NCI-H2107 treated with DMSO at 0.1 percent for 48 hours (cell line): ENCODE data around the gene ZDHHC14.

Source experiments
- DNase-seq: peaks from one replicate; lab custom pipeline; 2025; ENCODE audit not compliant: unreplicated experiment; lab: John Stamatoyannopoulos, UW

Gene ZDHHC14

DNA sequence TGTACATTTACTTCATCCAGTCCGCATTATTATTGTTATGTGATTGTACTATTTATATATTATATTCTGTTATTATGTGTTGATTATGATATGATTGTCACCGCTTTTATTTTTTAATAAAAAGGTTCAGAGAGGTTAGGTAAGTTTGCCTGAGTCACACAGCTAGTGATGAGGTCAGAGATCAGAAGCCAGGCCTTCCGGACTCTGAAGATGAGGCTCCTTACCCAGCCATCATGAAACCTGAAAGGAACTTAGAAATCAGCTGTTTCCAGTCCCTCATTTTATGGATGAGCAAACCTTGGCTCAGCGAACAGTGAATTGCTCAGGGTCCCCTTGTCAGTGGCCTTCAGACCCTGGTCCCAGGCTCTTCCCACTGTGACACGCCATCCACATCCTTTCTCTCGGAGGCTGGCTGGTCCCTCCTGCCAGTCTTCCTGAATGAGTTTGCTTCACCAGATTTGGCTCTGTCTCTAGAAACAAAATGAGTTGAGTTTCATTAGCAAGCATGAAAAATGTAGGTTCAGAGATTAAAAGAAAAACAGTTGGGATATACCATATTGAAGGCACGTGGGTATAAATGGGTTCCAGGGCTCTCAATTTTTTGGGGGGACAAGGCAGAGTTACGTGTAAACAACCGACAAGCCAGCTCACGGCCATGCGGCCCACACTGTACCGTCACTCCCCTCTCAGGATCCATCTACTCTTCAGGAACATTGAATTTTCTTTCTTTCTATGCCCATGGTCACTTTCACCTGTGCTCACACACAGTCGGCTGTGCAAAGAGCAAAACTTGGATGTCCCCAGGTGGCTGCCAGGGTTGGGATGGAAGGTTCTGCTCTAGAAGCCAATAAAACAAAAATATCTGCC, 132.9 kb downstream of the ZDHHC14 start:
- no peak for DNase-seq

DNA sequence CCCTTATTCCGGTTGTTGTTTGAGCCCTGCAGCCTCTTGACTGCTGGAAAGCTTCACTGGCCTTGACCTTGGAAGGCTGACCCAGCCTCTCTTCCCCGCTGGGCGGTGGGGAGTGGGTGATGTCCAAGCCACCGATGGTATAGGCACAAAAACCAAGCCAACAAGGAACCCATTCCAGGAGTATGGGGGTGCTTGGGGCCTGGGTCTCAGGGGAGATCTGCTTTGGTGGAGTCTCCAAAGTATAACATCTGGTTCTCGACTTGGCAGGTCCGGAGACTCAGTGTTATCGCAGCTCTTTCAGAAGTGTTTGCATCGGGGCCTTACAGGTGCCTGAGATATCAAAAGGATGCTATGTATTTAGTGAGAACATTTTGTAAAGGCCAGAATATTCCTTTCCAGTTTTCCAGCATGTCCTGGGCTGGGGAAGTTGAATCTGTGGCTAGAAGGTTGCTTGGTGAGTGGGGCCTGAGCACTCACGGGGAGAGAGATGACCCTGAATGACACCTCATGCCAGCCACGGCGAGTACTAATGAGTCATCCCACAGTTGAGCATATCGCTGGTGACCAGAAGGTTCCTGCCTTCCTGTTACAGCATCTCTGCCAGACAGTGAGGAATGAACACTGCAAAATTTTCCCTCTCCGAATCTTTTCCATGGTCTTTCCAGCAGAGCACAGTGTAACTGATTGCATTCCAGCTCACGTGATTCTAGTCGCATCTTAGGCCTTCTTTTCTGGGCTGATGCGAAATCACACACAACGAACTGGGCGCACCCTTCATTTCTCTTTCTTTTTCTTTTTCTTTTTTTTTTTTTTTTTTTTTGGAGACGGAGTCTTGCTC, 133.9 kb downstream of the ZDHHC14 start:
- DNase-seq, result no peak

DNA sequence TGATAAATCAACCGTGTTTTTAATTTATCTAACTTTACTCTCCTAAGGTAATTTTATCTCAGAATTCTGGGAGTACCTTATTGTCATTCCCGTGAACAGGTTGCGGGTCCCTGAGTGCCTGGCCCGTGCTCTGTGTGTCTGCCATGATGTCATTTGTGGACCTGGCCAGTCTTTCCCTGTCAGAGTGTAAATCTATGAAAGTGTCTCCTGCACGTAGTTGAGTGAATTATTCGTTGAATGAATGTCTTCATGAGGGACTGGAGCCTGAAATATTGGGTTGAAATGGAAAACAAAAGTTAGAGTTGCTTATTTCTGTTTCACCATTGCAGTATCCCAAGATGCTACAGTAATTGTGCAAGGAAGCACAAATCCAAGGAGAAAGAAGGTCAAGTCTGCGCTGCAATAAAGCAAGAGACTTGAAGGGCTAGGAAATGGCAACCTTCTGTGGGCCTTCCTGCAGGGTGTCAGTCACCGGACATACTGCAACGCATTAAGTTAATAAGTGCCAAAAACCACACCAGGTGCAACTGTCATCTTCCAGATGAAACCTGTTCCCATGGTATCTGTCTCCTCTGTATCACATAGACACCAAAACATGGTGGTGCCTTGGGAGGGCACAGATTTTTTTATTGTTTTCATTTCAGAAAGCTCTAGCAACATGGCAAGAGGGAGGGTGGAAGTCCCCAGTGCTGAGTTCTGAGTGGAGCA, 135.5 kb downstream of the ZDHHC14 start:
- DNase-seq, result no peak

DNA sequence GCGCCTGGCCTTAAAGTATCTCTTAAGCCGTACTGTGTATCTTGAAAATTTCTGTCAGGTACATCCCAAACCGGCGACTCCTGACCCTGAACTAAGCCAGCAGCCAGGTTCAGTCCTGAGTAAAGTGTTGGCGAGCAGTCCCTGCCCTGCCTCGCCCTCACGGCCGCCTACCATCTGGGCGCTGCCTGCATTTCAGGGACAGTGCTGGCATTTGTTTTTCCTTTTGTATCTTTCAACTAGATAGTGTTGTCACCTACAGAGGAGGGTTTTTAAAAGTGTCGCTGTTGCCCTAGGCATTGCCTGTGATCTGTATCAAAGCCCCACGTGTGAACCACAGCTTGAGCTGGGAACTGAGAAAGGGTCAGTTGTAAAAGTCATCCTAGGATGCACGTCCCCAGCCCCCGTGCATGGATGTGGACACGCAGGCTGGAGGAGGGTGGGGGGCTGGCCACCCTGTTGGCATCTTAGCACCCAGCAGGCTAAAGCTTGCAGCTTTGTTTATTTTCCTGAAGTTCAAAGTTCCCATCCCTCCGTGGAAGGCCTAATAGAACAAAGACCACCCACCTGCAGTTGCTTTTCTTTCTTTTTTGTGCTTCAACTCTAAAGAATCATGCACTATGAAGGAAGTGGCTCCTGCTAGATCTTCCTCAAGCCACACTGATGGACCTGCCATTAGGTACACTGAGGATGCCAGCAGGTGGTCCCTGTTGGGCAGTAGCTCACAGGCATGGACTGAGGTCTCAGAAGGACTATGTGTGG, 136.8 kb downstream of the ZDHHC14 start:
- no peak for DNase-seq

DNA sequence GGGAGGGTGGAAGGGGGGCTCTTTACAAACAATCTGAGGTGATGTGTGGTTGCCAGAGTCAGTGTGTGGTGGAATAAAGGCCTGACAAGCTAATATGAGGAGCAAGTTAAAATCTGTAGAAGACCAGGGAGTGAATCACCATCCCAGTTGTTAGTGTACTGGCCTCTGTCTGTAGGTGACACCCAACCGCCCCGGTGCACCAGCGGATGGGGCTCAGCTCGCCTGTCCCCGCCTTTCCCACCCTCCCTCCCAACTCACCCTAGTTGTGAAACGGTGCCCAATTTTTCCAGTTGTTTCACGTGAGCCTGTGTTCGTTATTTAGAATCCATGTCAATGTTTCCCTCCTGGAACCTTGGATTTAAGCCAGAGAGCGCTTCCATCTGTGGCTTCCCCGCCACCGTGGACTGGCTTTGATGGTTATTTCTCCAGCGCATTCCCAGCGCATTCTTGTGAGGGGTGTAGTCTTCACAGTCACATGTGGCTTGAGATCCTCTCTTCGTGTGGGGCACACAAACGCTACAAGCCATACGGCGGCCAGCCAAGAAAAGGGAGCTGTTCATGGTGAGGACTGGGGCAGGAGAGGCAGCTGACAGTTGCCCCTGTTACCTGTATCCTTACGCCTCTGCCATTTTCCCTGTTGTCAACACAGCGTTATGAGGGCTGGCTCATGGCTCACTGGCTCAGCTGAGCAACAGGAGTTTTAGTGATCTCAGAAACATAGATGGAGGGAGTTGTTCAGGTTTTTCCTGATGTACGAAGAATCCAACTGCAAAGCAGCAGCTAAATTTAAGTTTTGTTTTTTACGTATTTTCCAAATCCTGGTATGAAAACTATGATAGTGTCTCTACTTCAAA, 137.6 kb downstream of the ZDHHC14 start:
- no peak for DNase-seq

DNA sequence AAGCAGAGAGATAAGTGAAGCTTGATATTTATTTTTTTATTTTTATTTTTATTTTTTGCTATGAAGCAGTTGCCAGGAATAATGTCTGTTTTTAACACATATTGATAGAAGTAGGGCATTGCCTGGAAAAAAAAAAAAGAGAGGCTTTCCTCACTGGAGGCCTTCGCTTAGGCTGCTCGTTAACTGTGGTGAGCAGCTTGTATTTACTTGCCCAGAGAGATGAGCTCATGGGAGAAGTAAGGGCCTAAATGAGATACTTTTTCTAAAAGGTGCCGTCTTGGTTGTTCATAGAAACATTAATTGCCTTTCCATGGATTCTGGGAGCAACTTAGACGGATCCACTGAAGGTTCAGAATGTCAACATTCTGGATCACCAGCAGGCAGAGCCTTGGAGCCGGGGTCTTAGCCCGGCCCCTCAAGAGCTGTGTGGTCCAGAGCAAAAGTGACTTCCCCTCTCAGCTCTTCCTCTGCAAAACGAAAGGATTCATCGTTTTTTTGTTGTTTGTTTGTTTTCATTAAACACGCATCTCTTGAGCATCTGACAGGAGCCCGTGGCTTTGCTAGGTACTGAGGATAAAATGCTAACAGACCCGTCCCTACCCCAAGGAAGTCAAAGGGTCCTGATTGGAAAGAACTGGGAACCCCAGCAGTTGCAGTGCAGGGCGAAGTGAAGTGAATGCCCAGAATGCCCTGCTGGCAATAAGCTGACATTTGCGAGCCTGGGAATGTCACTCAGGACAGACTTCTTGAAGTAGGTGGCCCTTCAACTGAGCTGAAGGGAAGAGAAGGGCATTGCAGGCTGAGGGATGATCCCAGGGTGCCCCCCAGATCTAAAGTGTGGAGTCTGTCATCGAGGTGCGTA, 138.5 kb downstream of the ZDHHC14 start:
- no peak for DNase-seq

DNA sequence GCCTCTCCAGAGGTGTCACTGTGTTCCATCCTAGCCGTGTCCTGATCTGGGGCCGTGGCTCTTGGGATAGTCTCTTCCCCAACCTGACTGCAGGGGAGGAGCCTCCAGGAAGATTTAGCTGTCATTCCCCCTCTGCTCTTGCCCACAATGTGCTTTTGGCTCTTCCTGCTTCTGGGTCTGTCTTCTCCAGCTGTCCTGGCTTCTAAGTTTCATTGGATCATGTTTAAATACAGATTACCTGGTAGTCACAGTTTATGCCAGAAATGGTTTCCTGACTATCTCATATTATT, 139.1 kb downstream of the ZDHHC14 start:
- DNase-seq, result no peak

DNA sequence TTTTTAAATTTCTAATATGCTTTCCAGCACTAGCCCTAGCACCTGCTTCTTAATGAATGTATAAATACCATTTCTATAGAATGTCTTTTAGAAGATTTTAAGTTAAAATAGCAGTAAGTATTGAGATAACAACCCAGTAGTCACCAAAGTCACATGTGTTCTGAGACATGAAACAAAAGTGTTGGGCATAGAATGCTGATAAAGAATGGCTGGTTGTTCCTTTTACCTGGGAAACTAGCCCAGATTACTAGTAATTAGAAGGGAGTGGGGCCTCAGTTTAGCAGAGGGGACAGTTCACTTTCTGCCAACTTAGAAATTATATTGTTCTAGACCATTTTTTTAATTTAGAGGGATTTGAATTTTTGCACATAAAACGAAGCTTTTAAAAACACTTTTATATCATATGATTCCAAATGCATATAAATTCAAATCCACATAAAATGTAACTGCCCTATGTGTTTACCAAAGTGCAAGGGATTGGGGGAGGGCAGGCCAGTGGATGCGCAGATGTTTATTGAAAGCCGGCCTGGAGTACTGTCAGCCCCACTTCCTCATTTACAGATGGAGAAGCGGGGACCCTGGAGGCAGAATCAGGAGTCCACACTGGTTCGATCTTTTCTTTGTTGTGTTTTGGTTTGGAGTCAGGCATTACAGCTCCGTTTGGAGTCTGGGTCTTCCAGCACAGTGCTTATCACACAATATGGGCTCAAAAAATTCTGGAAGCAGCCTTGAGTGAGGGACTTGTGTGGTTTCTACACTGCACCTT, 139.8 kb downstream of the ZDHHC14 start:
- no peak for DNase-seq

DNA sequence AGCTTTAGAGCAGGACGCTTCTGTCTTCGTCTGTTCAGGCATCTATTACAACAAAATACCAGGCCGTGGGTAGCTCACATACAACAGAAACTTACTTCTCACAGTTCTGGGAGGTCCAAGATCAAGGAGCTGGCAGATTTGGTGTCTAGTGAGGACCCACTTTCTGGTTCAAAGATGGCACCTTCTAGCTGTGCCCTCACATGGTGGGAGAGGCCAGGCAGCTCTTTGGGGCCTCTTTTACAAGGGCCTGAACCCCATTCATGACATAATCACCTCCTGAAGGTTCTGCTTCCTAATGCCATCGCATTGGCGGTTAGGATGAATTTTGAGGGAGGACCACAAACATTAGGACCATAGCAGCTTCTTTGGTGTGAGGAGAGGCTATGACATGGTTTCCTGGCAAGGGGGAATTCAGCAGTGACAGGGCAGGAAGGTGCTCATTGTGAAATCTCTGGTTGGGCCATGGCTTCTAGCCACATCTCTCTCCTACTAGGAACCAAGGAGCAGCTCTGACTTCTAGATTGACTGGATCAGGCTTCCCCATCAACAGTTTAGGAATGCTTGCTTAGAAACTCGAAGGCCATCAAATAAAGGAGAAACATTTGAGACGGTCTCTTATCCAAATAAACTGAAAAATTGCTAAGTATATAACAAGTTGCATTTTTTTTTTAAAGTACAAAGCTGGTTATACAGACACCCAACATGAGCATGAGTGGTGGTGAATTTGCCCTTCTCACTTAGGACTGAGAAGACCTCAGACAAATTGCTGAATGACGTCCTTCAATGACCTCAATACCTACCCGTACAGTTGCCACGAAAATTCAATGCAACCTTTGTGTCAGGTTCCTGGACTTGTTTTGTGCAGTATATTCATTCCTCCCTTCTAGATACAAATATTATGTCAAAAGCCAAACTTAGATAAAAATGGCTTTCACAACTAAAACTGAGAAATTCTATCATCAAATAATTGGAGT, 140.7 kb downstream of the ZDHHC14 start:
- no peak for DNase-seq

DNA sequence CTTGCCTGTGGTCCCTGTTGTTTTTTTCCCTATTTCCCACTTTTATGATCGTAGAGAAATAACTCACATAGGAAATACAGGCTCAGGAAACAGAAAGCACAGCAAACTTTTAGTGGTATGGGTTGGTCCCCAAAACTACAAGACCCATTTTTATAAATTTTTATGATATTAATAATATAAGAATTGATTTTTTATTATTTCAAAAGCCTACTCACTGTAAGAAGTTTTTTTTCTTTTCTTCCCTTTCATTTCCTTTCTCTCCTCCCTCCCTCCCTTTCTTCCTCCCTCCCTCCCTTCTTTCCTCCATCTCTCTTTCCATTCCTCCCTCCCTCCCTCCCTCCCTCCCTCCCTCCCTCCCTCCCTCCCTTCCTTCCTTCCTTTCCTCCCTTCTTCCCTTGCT, 141.5 kb downstream of the ZDHHC14 start:
- no peak for DNase-seq

DNA sequence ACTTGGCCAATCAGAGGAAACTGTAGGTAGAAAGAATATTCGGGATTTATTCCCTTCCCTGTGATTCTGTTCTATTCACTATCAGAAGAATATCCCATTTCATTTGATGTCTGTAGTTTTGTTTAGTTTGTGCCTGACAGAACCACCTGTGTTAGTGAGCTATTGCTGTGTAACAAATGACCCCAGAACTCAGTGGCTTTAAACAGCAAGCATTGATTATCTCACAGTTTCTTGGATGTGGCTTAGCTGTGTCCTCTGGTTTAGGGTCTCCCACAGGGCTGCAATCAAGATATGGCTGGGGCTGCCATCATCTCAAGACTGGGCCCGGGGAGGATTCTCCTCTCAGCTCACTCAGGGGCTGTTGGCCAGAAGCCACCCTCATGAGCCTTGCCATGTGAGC, 143.7 kb downstream of the ZDHHC14 start:
- DNase-seq, result no peak

DNA sequence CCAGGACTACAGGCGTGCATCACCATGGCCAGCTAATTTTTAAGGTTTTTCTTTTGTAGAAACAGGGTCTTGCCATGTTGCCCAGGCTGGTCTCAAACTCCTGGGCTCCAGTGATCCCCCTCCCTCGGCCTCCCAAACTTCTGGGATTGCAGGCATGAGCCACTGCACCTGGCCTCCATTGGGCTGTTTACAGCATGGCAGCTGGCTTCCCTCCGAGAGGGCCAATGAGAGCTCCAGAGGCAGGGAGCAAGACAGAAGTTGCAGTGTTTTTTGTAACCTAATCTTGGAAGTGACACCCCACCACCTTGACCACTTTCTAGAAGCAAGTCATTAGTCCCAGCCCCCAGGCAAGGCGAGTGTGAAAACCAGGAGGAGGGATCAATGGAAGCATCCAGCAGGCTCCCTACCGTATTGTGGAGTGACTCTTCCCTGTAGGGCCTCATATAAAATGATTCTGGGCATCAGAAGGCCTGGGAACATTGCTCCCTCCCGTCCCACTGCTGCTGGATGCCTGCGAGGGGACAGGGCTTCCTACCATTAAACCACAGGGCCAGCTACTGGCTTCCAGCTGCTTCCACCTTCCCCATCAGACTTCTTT, 144.4 kb downstream of the ZDHHC14 start:
- no peak for DNase-seq

DNA sequence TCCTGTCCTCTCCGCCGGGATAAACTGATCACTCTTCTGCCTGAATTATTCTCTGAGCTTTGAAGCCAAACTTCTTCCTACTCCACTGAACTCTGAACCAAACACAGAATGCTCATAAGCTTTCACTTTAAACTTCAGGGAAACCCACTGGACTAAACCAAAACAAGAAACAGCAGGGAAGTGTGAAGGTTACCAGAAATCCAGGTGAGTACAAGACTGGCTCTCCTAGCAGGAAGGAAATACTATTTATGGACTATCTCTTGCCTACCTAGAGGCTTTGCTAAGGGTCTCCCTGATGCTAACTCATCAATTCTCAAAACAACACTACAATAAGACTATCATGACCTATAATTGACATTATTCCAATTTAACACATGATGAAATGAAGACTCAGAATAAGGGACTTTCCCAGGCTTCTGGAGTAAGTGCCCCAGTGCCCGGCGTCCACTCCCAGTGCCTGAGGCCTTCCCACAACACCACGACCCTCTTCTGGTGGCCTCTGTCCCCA, 145.0 kb downstream of the ZDHHC14 start:
- no peak for DNase-seq

DNA sequence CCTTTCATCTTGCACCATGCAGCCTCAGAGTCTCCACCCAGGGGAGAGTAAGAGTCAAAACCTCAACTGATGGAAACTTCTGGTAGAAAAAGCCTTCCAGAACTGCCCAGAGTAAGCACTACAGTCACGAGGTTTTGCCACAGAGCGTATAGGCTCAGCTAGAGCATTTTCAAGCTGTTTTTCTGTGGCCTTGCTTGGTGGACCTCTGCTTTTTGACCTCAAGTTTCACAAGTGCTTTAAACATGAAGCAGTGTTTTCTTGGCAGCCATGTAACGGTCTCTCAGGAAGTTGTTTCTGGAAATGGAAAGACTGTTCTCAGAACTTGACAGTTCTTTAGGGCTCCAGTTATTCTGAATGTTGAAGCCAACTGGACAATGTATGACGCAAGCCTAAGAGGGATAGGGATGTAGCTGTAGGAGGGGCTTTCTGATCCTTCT, 146.5 kb downstream of the ZDHHC14 start:
- DNase-seq, result no peak

DNA sequence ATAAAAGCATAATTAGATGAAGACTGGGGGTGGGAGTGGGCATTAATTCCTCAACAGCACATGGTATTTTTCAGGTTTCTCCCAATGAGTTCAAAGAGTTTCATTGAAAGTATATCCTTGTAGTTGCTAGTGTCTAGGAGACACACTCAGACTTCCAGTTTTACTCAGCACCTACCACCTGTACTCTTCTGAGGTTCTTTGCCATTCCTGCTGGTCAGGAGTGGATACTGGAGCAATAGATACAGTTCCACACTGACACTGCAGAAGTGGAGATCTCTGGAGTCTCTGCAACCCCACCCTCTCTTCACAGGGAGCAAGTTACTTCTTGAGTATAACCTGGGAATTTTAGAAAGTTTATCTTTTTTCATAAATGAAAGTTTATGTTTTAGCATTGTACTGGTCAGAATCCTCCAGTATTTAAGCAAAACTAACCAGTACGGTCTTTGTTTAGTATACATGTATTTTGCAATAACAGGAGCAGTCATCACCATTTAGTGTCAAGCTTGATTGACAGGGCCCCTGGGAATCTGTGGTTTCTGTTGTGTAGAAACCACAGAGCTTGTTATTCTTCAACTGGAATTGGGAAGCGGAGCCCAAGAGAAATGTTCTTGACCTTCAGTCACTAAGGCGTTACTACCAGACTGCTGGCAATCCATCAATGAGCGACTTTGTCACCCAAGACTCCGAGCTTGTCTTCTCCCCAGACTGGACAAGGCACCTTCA, 148.1 kb downstream of the ZDHHC14 start:
- peak; percentile 88 for DNase-seq

DNA sequence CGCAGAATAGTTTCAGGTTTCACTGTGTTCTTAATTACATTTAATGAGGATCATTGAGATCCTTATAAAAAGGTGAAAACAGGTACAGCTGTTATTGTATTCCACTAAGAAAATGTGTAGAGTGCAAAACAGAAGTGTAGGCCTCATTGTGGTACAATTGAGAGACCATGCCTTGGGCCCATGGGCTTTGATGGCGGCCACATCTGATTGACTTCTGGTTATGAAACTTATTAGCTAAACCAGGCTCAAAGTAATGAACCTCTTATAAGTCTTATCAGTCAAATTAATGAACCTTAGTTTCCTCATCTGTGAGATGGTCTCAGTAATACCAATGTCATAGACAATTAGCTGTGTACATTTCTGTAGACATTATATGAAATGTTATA, 148.7 kb downstream of the ZDHHC14 start:
- DNase-seq, result no peak
